H1 (cell line): ENCODE data around the gene LGALS16.

Source experiments
- ATF3 ChIP-seq: IDR thresholded peaks from 2 replicates; pipeline ENCODE4 v1.6.1; 2011; ENCODE audit warnings: low read depth, mild to moderate bottlenecking, low read length; ENCODE audit not compliant: insufficient read depth
- CTCF ChIP-seq, 3 experiments: IDR thresholded peaks; 1 replicate in 2 of 3; 2 replicates in 1 of 3; pipeline versions ENCODE4 v1.5.1 to v1.6.1; 2011; ENCODE audit warnings: low read length in 3 of 3, mild to moderate bottlenecking in 3 of 3, inconsistent platforms in 2 of 3, low read depth in 1 of 3, moderate library complexity in 1 of 3; ENCODE audit not compliant: insufficient read depth in 1 of 3; ENCODE audit errors: control extremely low read depth in 1 of 3
- GABPA ChIP-seq: IDR thresholded peaks from 2 replicates; pipeline ENCODE4 v1.6.1; 2011; ENCODE audit warnings: mild to moderate bottlenecking, low read length, moderate library complexity, borderline replicate concordance; ENCODE audit not compliant: insufficient read depth
- POLR2A ChIP-seq, 2 experiments: IDR thresholded peaks; 1 replicate in 1 of 2; 2 replicates in 1 of 2; pipeline ENCODE4 v1.6.1; 2011; ENCODE audit warnings: low read depth in 2 of 2, low read length in 2 of 2, mild to moderate bottlenecking in 2 of 2; ENCODE audit errors: control extremely low read depth in 1 of 2
- POLR2AphosphoS5 ChIP-seq: IDR thresholded peaks from 2 replicates; pipeline ENCODE4 v1.6.1; 2011; ENCODE audit warnings: low read depth, low read length
- RAD21 ChIP-seq, 2 experiments: IDR thresholded peaks in 1 of 2; conservative IDR thresholded peaks in 1 of 2; 2 replicates each; pipeline ENCODE4 v1.6.1; 2011; ENCODE audit warnings: low read depth in 2 of 2, low read length in 2 of 2, improper control_type of control experiment in 1 of 2, inconsistent platforms in 1 of 2, mild to moderate bottlenecking in 1 of 2, moderate library complexity in 1 of 2
- SAP30 ChIP-seq: fragments of 300-600 bp; sonication (generic); IDR thresholded peaks from 2 replicates; pipeline ENCODE4 v1.7.1; 2012; ENCODE audit warnings: low read length, moderate library complexity, mild to moderate bottlenecking, inconsistent platforms; ENCODE audit not compliant: insufficient read depth, insufficient replicate concordance

- TF ChIP-seq ATF3: no peak
- TF ChIP-seq CTCF (IDR thresholded peaks at IDR 0.05; ENCODE audit: control extremely low read depth in 1 of 3, insufficient read depth in 1 of 3, low read depth in 1 of 3, low read length in 3 of 3): no peak
- TF ChIP-seq RAD21 (IDR thresholded peaks at IDR 0.05 in 1 of 2, conservative IDR thresholded peaks at IDR 0.05 in 1 of 2; ENCODE audit: low read depth in 2 of 2, low read length in 2 of 2): no peak
- TF ChIP-seq POLR2A (IDR thresholded peaks at IDR 0.05; ENCODE audit: control extremely low read depth in 1 of 2, low read depth in 2 of 2, low read length in 2 of 2): no peak
- TF ChIP-seq POLR2AphosphoS5: no peak
- TF ChIP-seq SAP30: no peak
- TF ChIP-seq GABPA: no peak
Observed at GRCh38 chr19:39623946-39624345, 31.8 kb upstream of the LGALS16 start.
